H9 (cell line): ENCODE data around the gene C5orf22. TPM values are rescaled to one million over a fixed set of nuclear protein-coding genes. Genes with fewer than 3 reads are reported as not detected.

Experiments used
- DNase-seq: peaks from one replicate; pipeline ENCODE4 v3.0.0-alpha.2; 2017
- H2AFZ ChIP-seq: one replicate; pipeline ENCODE4 v1.6.1; 2013; ENCODE audit warnings: mild to moderate bottlenecking, low read length, control low read depth, moderate library complexity
- H2AK5ac ChIP-seq: 2 replicates; pipeline ENCODE4 v1.6.1; 2013; ENCODE audit warnings: low read length, control low read depth, mixed read lengths; ENCODE audit not compliant: insufficient read length
- H2BK120ac ChIP-seq: one replicate; pipeline ENCODE4 v1.6.1; 2013; ENCODE audit warnings: low read depth, mild to moderate bottlenecking, low read length, control low read depth, inconsistent platforms; ENCODE audit not compliant: poor library complexity, severe bottlenecking
- H2BK12ac ChIP-seq: 2 replicates; pipeline ENCODE4 v1.6.1; 2013; ENCODE audit warnings: low read length, control low read depth, mixed read lengths, low read depth; ENCODE audit not compliant: insufficient read length
- H2BK15ac ChIP-seq: 2 replicates; pipeline ENCODE4 v1.6.1; 2013; ENCODE audit warnings: low read depth, low read length, control low read depth
- H2BK20ac ChIP-seq: one replicate; pipeline ENCODE4 v1.6.1; 2013; ENCODE audit warnings: low read depth, mild to moderate bottlenecking, low read length, control low read depth, inconsistent platforms; ENCODE audit not compliant: poor library complexity, severe bottlenecking
- H2BK5ac ChIP-seq: 2 replicates; pipeline ENCODE4 v1.6.1; 2013; ENCODE audit warnings: low read length, control low read depth, mixed read lengths; ENCODE audit not compliant: insufficient read length
- H3K14ac ChIP-seq: 2 replicates; pipeline ENCODE4 v1.6.1; 2013; ENCODE audit warnings: low read length, control low read depth; ENCODE audit not compliant: insufficient read depth
- H3K18ac ChIP-seq: 2 replicates; pipeline ENCODE4 v1.6.1; 2013; ENCODE audit warnings: low read depth, mild to moderate bottlenecking, mixed read lengths, low read length, control low read depth; ENCODE audit not compliant: insufficient read length
- H3K23ac ChIP-seq: 2 replicates; pipeline ENCODE4 v1.6.1; 2013; ENCODE audit warnings: low read length, control low read depth, mixed read lengths, low read depth; ENCODE audit not compliant: insufficient read length
- H3K23me2 ChIP-seq: 2 replicates; pipeline ENCODE4 v1.6.1; 2013; ENCODE audit warnings: low read depth, mild to moderate bottlenecking, mixed read lengths, low read length, control low read depth; ENCODE audit not compliant: insufficient read length, poor library complexity, severe bottlenecking
- H3K27ac ChIP-seq: 2 replicates; pipeline ENCODE4 v1.5.1; 2013; ENCODE audit warnings: low read length, control low read depth, mixed read lengths, low read depth; ENCODE audit not compliant: insufficient read length
- H3K27me3 ChIP-seq: 2 replicates; pipeline ENCODE4 v1.6.1; 2013; ENCODE audit warnings: low read length, control low read depth, inconsistent platforms; ENCODE audit not compliant: insufficient read depth
- H3K4ac ChIP-seq: 2 replicates; pipeline ENCODE4 v1.6.1; 2013; ENCODE audit warnings: low read depth, mild to moderate bottlenecking, control low read depth, inconsistent platforms, low read length, moderate library complexity
- H3K4me1 ChIP-seq: 2 replicates; pipeline ENCODE4 v1.6.1; 2013; ENCODE audit warnings: low read length, control low read depth, inconsistent platforms; ENCODE audit not compliant: insufficient read depth
- H3K4me2 ChIP-seq: 2 replicates; pipeline ENCODE4 v1.6.1; 2013; ENCODE audit warnings: low read length, control low read depth, mixed read lengths; ENCODE audit not compliant: insufficient read length, insufficient read depth
- H3K56ac ChIP-seq: 2 replicates; pipeline ENCODE4 v1.6.1; 2013; ENCODE audit warnings: low read depth, mild to moderate bottlenecking, mixed read lengths, low read length, control low read depth; ENCODE audit not compliant: insufficient read length
- H3K79me1 ChIP-seq: 2 replicates; pipeline ENCODE4 v1.6.1; 2013; ENCODE audit warnings: low read depth, mild to moderate bottlenecking, moderate library complexity, low read length, control low read depth, inconsistent platforms; ENCODE audit not compliant: insufficient read depth, poor library complexity, severe bottlenecking
- H3K79me2 ChIP-seq: 2 replicates; pipeline ENCODE4 v1.6.1; 2013; ENCODE audit warnings: low read length, control low read depth, inconsistent platforms; ENCODE audit not compliant: insufficient read depth
- H3K9ac ChIP-seq: 2 replicates; pipeline ENCODE4 v1.6.1; 2013; ENCODE audit warnings: low read length, control low read depth, mixed read lengths; ENCODE audit not compliant: insufficient read length; ENCODE audit errors: extremely low read depth
- H3K9me3 ChIP-seq: one replicate; pipeline ENCODE4 v1.6.1; 2013; ENCODE audit warnings: low read depth, low read length, inconsistent platforms; ENCODE audit not compliant: control insufficient read depth
- H3T11ph ChIP-seq: one replicate; pipeline ENCODE4 v1.6.1; 2013; ENCODE audit warnings: mild to moderate bottlenecking, low read length, control low read depth, inconsistent platforms
- H4K20me1 ChIP-seq: one replicate; pipeline ENCODE4 v1.6.1; 2013; ENCODE audit not compliant: control insufficient read depth, insufficient read length, insufficient read depth
- H4K5ac ChIP-seq: 2 replicates; pipeline ENCODE4 v1.6.1; 2013; ENCODE audit warnings: low read depth, mild to moderate bottlenecking, mixed read lengths, low read length, control low read depth; ENCODE audit not compliant: insufficient read length
- H4K8ac ChIP-seq: replicated peaks from 2 replicates; pipeline ENCODE4 v1.6.1; 2013; ENCODE audit warnings: low read length, control low read depth, mixed read lengths, low read depth; ENCODE audit not compliant: insufficient read length
- H4K91ac ChIP-seq: 2 replicates; pipeline ENCODE4 v1.6.1; 2013; ENCODE audit warnings: low read depth, mild to moderate bottlenecking, moderate library complexity, mixed read lengths, low read length, control low read depth; ENCODE audit not compliant: insufficient read length
- H3K27ac Mint-ChIP-seq, 3 experiments: 2 replicates in 2 of 3; 3 replicates in 1 of 3; pipeline ENCODE4 v1.8.0; 2020 to 2021; ENCODE audit warnings: mixed read lengths in 3 of 3, mild to moderate bottlenecking in 1 of 3, moderate library complexity in 1 of 3
- H3K27me3 Mint-ChIP-seq: 2 replicates; pipeline ENCODE4 v1.8.0; 2021; ENCODE audit warnings: low read depth, mild to moderate bottlenecking, moderate library complexity, mixed read lengths
- H3K36me3 Mint-ChIP-seq, 3 experiments: 2 replicates in 2 of 3; 3 replicates in 1 of 3; pipeline ENCODE4 v1.8.0; 2020 to 2021; ENCODE audit warnings: low read depth in 3 of 3, mixed read lengths in 3 of 3; ENCODE audit not compliant: insufficient read depth in 1 of 3
- H3K4me1 Mint-ChIP-seq, 2 experiments: 2 replicates each; pipeline ENCODE4 v1.8.0; 2020; ENCODE audit warnings: mixed read lengths in 2 of 2
- H3K4me3 Mint-ChIP-seq, 2 experiments: 2 replicates in 1 of 2; 3 replicates in 1 of 2; pipeline ENCODE4 v1.8.0; 2020 to 2021; ENCODE audit warnings: mild to moderate bottlenecking in 2 of 2, mixed read lengths in 2 of 2, moderate library complexity in 1 of 2
- H3K9me3 Mint-ChIP-seq, 2 experiments: 2 replicates in 1 of 2; 3 replicates in 1 of 2; pipeline ENCODE4 v1.8.0; 2020; ENCODE audit warnings: mild to moderate bottlenecking in 2 of 2, mixed read lengths in 2 of 2, moderate library complexity in 1 of 2
- CTCF ChIP-seq: fragments of 200-600 bp; sonication (generic); conservative IDR thresholded peaks from 3 replicates; pipeline ENCODE4 v1.8.0; 2021; ENCODE audit warnings: antibody characterized with exemption, mild to moderate bottlenecking
- WGBS: extraction: QIAGEN DNeasy Blood & Tissue Kit; methylation state at CpG from one replicate; pipeline ENCODE4 v1.1.7; 2013; ENCODE audit warnings: missing lambda C conversion rate, low lambda C conversion rate, mixed read lengths; ENCODE audit not compliant: insufficient read length; ENCODE audit errors: extremely low coverage; 5-methylcytosine and 5-hydroxymethylcytosine counted together
- total RNA-seq: library from RNA; stranded (reverse); gene quantifications from 2 replicates; pipeline ENCODE4 v1.2.1, GENCODE V29; 2021

Gene C5orf22
- total RNA-seq, 1 experiment from 2014 or later: 34.0 TPM

- Histone ChIP-seq H4K8ac (no peak overlapping the region), H2BK120ac (no peak overlapping the region), H3K4me1 (no peaks in the 10 kb centered on the region), H2BK20ac (no peak overlapping the region), H2BK12ac (no peak overlapping the region), H4K5ac (no peak overlapping the region), H3K4ac (no peak overlapping the region), H3K56ac (no peak overlapping the region), H3K23ac (no peak overlapping the region), H3K79me1 (no peaks in the 10 kb centered on the region), H3K9ac (no peak overlapping the region), H4K20me1 (no peaks in the 10 kb centered on the region), H3K27me3 (no peaks in the 10 kb centered on the region), H3K27ac (no peak overlapping the region), H2BK15ac (no peak overlapping the region), H2BK5ac (no peak overlapping the region), H3T11ph (no peak overlapping the region), H4K91ac (no peak overlapping the region), H3K23me2 (no peaks in the 10 kb centered on the region), H3K79me2 (no peaks in the 10 kb centered on the region), H3K4me2 (no peak overlapping the region), H2AFZ (no peak overlapping the region), H2AK5ac (no peak overlapping the region), H3K9me3 (no peaks in the 10 kb centered on the region), H3K18ac (no peak overlapping the region), H3K14ac (no peak overlapping the region)
- DNase-seq: no peak
- TF ChIP-seq CTCF: no peak
- Mint-ChIP-seq H3K4me1 (peaks cover 3 to 4% of the 10 kb centered on the region in 2 experiments; a peak in 2 of 4 replicates), H3K27me3 (no peaks in the 10 kb centered on the region), H3K9me3 (no peaks in the 10 kb centered on the region), H3K36me3 (no peaks in the 10 kb centered on the region), H3K4me3 (no peak overlapping the region), H3K27ac (no peak overlapping the region)
- no CpG with 5 or more reads among the region's 2 CpGs for WGBS
These were observed 72.1 kb downstream of the C5orf22 start for GRCh38 chr5:31604240-31604639.
